NCI-H187 treated with DMSO at 0.1 percent for 48 hours (cell line): ENCODE results near the gene BNIP2.
"Not testable (repeated sequence)": the region's sequence is repeated elsewhere in the genome, so short reads cannot be mapped to it uniquely, and the experiment has no call there.

ENCODE experiments used
- DNase-seq: peaks from one replicate; lab custom pipeline; 2025; lab: John Stamatoyannopoulos, UW

BNIP2 gene

DNA sequence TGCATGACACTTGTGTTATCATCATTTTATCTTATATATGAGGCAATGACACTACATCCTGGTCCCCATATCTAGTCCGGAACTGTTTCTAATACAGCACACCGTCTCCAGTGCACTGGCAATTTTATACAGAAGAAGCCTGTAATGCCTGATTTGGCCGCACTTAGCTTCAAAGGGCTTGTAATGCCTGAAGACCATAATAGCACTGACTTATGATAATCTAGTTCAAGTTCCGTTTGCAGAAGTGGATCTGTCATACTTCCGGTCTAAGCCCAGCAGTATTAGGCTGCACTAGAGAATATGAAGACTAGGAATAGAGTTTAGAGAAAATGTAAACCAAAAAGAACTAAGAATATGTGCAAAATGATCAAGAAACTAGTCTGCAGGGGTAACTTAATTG is 1.3 kb downstream of the BNIP2 start:
- no peak for DNase-seq

DNA sequence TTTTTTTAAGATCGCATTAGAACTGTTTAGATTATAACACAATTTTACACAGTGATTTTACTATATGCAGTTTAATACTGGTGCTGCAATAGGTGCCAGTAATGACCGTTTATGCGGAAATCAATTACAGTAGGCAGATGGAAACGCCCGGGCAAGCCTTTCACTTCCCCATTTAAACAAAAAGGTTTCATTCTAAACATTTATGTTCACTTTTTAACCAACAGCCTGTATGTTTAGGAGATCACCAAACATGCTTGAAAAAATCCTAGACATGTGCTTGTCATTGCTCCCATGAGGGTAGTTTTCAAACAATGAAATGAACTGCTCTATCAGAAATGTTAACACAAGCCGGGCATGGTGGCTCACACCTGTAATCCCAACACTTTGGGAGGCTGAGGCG is 2.7 kb downstream of the BNIP2 start:
- DNase-seq: no peak

DNA sequence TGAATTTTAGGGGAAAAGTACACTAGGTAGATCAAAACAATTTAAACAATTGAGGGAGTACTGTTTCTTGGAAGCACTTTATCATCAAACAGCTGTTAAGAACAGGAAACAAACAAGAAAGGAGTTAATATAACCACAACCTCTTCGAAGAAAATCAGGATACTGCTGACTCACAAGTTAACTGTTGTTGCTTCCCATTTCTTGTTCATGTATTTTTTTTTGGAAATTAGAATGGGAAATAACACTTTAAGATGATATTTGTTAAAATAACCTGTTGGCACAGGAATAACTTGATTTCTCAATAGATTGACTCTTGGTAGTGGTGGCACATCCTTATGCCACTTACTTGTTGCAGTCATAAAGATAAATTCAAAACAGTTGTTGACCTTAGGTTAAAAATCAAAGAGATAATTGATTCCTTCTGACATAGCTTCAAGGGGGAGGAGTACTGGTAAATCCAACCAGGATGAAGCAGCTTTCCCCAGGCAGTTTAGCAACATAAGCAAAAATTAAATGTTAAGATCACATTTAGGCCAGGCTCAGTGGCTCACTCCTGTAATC is 3.3 kb downstream of the BNIP2 start:
- DNase-seq: no peak

DNA sequence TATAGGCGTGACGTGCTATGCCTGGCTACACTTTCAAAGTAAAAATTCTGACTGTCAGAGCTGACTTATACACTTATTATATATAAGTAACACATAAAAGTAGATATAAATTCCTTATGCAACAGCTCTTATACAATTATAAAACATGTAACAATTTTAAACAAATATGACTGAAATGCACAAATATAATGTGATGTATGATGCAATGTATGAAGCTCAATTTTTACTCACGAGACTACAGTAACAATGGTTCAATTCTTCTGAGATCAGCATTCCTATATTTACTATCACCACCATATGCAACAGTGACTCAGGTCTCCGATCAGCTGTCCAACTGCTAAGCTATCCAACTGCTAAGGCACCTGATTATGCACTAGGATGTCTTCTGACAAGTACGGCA is 8.2 kb downstream of the BNIP2 start:
- no peak for DNase-seq

DNA sequence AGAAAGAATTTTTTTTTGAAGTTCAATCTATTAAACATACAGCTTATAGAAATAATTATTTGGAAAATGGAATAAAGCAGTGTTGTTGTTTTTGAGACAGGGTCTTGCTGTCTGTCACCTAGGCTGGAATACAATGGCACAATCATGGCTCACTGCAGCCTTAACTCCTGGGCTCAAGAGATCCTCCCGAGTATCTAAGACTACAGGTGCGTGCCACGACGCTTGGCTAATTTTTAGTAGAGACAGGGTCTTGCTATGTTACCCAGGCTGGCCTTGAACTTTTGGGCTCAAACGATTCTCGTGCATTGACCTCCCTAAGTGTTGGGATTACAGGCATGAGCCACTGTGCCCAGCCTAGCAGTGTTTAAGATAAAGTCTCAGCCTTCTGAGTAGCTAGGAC is 8.8 kb downstream of the BNIP2 start:
- no peak for DNase-seq

DNA sequence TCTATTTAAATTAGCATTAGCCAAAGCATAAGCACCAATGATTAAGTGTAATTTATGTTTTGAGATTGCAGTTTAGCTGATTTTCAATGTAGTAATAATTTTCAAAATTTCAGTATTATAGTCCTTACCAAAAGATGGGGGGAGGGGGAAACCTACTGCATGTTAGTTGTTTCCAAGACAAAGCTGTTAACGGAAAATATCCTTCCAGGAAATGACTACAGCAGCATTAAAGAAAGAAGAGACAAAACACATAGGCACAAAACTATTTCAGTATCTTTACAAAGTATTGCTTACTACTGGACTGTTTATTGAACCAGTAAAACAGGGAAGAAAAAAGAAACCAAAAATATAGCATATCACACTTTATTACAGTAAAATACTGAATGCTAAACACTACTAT is 10.5 kb downstream of the BNIP2 start:
- DNase-seq: no peak

DNA sequence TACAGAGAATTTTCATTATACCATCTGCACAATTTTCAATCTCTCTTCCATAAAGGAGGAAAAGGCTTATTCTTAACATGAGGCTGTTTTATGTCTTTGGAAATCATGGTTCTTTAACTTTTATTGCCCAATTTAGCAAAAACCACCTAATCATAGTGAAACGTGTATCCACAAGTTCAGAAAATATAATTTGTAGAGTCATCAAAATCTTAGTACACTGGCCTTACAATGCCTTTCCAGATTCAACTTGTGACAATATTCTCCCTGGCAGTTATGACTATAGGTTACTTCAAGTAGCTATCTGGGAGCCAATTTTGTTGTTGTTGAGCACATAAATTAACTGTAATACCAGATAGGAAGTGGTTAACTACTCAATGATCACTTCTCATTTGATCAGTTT is 10.9 kb downstream of the BNIP2 start:
- no peak for DNase-seq

DNA sequence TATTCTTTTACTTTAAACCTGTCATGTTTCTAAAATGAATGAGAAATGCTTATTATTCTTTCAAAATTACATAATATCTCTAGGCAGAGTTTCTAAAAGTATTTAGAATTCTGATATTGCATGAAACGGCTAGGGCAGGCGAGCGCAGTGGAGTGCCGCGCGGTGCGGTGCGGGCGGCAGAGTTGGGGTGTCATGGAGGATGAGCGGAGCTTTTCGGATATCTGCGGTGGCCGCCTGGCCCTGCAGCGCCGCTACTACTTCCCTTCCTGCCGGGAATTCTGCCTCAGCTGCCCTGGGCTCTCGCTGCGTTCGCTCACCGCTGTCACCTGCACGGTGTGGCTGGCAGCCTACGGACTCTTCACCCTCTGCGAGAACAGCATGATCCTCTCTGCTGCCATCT is 12.6 kb downstream of the BNIP2 start:
- no peak for DNase-seq

DNA sequence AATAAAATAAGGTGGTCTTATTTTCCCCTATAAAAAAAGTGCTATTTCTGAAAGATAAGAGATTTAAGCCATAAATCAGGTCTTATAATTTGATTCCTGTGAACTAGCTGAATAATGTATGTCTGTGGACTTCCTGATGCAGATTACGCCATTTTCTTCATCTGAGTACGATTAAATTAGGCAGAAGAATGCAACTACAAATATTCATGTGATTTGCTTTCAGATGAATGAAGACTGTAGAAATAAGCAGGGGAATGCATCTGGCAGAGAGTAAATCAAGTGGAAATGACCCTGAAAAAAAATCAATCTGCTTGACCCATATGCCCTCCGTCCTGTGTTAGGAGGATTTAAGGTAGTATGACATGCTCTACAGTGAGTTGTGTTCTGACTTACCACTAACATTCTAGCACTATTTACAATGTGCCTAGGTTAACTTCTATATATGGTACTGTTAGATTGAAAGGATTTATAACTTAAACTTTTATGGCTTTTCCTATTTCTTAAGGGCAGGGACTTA is 14.7 kb downstream of the BNIP2 start:
- DNase-seq: no peak

DNA sequence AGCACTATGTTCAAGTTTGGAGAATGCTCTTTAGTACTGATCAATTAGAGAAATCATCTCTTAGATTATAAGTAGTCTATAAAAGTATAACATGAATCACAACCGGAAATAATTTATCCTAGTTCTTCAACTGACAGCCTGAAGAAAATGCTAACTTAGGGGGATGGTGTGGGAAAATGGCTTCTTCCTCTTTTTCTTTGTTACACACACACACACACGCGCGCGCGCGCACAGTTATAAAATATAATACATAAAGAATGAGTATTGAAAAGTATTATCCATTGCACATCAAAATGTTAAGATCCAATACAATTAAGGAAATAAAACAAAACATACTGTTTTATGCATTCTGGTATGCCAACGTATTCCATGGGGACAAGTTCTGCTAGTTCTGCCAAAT is 20.6 kb downstream of the BNIP2 start:
- no peak for DNase-seq

DNA sequence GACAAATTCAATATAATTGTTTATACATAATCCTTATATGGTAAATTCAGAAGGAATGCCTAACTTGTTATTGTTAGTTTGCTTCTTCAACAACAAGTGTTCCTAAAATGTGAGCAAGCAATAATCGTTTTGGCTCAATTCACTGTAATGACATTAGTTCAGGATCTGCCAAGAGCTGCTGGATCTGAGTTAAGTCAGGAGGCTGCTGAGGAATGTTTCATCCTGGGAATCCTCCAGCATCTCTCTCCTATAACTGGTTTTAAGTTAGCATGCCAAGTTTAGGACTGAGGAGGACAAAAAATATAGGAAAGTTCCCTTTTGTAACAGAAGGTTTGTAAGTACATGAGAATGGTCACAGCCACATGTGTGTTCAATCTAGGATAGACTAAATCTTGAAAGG is 26.9 kb downstream of the BNIP2 start:
- no peak for DNase-seq

DNA sequence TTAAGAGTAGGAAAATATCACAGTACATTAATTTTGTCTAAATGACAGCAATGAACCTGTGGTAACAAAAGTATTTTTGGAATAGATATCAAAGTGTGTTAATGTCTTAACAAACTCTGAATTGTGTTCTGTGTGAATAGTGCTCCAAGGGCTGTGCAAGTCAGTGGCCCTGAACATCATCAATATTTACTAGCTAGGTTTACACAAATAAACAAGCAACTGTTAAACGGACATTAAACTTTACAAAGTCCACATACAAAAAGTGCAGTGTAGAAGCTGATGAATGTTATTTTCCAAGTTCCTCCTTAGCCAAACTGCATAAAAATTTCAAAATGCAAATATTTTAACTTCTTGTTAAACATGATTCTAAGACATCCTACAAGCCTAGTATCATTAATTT is 29.8 kb downstream of the BNIP2 start:
- DNase-seq: no peak

DNA sequence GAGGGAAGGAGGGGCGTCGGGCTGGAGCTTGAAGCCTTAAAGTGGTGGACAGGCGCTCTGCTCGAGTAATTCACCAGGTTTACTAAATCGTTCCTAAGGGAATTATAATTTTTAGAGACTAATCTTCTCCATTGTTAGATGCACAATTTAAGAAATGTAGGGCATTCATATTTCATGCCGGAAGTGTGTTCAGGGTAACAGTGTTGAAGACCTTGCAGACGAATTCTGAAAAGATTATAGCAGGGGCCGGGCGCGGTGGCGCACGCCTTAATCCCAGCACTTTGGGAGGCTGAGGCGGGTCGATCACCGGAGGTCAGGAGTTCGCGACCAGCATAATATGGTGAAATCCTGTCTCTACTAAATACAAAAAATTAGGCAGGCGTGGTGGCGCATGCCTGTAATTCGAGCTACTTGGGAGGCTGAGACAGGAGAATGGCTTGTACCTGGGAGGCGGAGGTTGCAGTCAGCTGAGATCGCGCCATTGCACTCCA is 31.4 kb downstream of the BNIP2 start:
- DNase-seq: no peak

DNA sequence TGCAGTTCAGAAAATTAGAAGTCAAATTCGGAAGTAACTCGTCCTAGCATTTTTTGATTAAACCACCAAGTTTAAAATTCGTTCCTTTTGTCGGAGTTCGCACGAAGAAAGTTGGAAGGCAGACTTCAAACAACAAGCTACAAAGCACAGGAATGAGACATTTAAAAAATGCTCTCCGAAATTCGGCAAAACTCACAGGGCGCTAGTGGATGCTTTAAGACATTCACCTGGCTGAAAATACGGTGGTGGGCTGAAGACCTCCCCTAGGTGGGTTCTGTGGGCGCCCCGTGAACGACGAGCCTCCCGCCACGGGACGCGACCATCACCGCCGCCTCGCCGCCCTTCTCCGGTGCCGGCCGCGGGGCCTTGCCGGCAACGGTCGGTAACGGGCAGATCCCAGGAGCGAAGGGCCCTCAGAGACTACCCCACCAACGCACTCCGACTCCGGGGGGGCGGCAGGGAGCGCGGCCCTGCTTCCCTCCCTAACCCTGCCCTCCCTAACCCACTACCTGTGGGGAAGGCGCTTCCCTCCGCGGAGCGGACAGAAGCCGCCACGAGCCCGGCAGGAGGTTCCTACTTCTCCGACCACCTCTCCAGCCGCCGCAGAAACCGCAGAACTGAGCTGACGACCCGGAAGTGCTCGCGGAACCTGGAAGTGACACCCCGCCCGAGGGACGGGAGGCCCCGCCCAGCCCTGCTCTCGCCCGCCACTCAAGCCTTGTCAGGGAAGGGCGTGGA is 32.1 kb downstream of the BNIP2 start, which contains the start of gene GTF2A2:
Gene GTF2A2, minus strand, starts transcription at position 619 of the 738 bp plus-strand sequence. CDS start 5,238 bp downstream, outside the sequence.
- DNase-seq: peak; percentile 48

DNA sequence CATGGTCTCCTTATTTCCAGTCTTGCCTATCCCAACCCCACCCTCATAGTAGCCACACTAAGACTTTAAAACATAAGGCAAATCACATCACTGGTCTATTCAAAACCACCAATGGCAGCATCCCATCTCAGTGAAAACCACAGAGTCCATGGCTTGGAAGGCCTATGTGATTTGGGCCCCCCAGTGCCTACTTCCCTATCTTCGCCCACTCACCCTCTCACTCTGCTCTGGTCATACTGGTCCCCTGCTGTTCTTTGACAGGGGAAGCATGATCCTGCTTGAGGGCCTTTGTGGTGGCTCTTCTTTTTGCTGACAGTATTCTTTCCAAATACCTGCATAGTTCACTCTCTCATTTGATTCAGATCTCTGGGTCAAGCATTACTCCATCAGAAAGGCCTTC is 35.1 kb downstream of the BNIP2 start:
- no peak for DNase-seq

DNA sequence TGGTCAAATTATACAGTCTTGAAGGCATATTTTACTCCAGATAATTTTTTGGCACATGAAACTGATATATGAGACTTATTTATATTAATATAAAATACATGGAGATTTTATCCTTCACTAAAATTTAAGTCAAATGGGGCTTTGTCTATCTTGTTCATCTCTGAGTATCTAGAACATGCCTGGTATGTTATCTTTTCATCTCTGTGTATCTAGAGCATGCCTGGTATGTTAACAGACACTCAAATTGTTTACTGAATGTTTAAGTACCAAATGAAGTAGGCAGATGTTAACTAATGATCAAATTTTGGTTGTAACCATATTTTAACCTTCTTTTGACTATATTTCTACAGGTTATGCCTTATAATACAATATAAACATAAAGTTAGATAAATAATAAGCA is 39.5 kb downstream of the BNIP2 start:
- DNase-seq: no peak

DNA sequence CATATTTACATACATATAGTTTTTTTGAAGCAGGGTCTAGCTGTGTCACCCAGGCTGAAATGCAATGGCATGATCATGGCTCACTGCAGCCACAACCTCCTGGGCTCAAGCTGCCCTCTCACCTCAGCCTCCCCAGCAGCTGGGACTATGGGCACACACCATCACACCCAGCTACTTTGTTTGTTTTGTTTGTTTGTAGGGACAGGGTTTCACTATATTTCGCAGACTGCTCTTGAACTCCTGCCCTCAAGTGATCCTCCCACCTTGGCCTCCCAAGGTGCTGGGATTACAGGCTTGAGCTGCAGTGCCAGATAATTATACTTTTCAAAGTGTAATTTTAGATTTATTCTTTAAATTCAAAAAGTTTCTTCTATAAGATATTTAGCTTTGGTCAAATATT is 42.0 kb downstream of the BNIP2 start:
- DNase-seq: no peak

DNA sequence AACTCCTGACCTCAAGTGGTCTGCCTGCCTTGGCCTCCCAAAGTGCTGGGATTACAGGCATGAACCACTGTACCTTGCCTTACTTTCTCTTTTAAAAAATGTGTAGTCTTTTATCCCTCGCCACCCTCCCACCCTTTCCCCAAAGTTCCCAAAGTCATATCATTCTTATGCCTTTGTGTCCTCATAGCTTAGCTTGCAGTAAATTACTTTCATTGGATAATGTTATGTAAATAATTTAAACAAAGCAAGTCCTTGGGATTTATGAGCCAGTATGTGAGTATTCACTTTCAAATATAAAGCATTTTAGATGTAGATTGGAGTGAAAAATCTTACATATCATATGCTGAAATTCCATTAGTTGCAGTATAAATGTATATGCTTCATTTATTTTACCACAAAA is 42.8 kb downstream of the BNIP2 start:
- no peak for DNase-seq

DNA sequence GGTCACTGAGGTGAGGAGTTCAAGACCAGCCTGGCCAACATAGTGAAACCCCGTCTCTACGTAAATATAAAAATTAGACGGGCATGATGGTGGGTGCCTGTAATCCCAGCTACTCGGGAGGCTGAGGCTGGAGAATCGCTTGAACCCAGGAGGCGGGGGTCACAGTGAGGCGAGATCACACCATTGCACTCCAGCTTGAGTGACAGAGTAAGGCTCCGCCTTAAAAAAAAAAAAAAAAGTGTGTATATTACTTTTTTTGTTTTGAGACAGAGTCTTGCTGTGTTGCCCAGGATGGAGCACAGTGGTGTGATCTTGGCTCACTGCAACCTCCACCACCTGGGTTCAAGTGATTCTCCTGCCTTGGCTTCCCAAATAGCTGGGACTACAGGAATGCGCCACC is 43.3 kb downstream of the BNIP2 start:
- DNase-seq: not testable (repeated sequence)

DNA sequence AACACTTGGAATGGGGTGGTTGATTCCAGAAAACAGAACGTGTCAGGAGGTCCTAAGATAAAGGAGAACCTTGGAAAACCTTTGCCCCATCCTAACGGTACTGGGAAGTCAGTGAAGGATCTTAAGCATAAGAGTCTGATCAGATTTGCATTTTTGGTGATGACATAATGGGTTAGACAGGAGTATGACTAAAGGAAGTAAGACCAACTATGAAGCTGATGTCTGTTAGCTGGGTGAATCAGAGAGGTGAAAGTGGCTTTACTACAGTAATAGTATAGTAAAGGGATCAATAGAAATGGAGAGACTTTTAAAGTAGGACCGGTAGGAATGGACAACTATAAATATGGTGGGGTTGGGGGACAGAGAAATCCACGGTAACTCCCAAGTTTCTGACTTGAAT is 44.4 kb downstream of the BNIP2 start:
- DNase-seq: no peak

DNA sequence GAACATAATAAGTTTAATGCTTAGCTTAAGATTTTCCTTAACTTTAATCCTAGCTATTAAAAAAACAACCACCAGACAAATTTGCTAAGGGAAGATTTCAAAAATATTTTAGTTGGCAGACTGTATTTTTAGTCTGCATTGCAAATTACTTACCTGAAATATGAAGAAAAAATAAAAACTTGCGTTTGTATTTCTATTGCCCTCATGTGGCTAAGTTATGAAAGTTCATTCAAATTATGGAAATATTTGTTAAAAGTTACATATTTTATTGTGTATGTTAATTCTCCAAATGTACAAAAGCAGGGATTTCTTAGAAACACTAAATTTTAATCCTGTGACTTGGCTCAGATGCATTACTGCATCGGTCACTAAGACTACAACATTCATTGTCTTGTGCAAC is 46.8 kb downstream of the BNIP2 start:
- DNase-seq: no peak

DNA sequence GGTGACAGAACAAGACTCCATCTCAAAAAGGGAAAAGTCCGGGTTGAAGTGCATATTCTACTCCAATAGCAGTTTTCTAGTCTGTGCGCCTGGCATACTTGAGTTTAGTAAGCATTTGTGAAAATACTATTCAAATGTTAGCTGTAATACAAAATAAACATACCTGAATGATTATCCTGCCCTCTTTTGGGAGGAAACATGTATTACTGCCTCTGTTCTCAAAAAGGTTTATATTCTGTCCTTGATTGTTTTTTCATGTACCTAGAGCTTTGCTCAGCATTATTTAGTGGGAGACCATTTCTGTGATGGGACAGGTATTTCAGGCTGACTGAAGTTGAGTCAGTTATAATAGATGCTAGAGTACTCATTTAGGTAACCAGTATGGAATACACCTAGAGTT is 51.6 kb downstream of the BNIP2 start:
- DNase-seq: not testable (repeated sequence)

DNA sequence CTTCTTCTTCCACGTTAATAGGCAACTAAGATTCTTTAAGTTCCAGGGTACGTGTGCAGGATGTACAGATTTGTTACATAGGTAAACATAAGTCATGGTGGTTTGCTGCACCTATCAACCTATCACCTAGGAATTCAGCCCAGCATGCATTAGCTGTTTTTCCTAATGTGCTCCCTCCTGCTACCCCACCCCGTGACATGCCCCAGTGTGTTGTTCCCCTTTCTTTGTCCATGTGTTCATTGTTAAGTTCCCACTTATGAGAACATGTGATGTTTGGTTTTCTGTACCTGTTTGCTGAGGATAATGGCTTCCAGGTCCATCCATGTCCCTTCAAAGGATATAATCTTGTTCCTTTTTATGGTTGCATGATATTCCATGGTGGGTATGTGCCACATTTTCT is 52.9 kb downstream of the BNIP2 start:
- no peak for DNase-seq

DNA sequence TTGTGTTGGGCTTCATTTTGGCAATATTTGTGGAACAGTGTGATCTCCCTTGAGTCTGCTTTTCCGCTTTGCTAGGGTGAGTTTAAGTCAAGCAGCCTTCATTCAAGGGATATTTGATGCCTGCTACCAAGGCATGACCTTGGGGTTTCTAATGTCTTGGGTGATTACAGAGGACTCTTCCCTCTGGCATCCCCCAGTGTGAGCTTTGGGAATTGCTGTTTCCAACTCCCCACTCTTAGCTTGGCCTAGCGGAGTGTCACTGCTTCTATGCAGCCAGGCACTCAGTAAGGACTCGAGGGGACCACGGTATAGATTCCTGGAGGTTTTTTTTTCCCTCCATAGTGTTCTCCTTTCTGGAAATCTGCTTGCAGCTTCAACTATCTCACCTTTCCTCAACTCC is 56.4 kb downstream of the BNIP2 start:
- no peak for DNase-seq
